ENCODE measurements around the gene TRABD2B. TPM values are rescaled to one million over a fixed set of nuclear protein-coding genes. Genes with fewer than 3 reads are reported as not detected.

The TRABD2B gene
- total and polyA plus RNA-seq, 2 of the 13 experiments (the other 11 are each of a cell fraction or from before 2014, with no cell fraction given), result 0.04 TPM; not detected in 1

DNA sequence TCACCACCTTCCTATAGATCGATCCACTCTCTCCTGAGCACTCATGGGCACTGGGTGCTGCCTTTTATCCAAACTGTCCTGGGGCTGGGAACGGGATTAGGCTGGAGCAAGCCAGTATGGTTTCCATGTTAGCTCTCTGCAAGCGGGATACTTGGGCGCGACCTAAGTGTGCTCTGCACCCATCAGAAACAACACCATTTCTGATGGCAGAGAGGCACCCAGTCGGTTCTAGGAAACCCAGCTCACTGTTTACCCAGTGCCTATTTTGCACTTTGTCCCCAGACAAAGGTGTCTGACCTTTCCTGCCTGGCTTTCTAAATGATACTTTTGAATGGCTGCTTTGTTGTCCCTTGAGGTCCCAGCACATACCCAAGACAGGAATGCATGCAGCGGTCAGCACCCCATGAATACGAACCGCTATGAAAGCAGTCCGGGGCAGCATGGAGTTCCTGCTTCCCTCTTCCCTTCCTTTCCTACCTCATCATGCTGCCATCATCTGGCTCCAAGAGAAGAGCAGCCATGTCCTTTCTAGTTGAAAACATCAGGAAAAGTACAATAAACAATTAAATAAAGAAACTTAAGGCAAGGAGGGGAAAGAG lies 83.9 kb downstream of the TRABD2B start (continued):
- no peak for TF ChIP-seq MTF2 (CRISPR knock-in tag; IDR thresholded peaks at IDR 0.05; ENCODE audit: borderline replicate concordance)
- no peak for TF ChIP-seq FOXO4 (CRISPR knock-in tag; conservative IDR thresholded peaks at IDR 0.05)
- TF ChIP-seq, protein P1, sequence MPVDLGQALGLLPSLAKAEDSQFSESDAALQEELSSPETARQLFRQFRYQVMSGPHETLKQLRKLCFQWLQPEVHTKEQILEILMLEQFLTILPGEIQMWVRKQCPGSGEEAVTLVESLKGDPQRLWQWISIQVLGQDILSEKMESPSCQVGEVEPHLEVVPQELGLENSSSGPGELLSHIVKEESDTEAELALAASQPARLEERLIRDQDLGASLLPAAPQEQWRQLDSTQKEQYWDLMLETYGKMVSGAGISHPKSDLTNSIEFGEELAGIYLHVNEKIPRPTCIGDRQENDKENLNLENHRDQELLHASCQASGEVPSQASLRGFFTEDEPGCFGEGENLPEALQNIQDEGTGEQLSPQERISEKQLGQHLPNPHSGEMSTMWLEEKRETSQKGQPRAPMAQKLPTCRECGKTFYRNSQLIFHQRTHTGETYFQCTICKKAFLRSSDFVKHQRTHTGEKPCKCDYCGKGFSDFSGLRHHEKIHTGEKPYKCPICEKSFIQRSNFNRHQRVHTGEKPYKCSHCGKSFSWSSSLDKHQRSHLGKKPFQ (CRISPR knock-in tag; IDR thresholded peaks at IDR 0.05; ENCODE audit: insufficient replicate concordance), result no peak
- TF ChIP-seq, protein P2, sequence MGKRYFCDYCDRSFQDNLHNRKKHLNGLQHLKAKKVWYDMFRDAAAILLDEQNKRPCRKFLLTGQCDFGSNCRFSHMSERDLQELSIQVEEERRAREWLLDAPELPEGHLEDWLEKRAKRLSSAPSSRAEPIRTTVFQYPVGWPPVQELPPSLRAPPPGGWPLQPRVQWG (CRISPR knock-in tag; IDR thresholded peaks at IDR 0.05; ENCODE audit: borderline replicate concordance, low read depth), result no peak
- no peak for TF ChIP-seq ZNF850 (CRISPR knock-in tag; conservative IDR thresholded peaks at IDR 0.05)
- TF ChIP-seq, protein P3, sequence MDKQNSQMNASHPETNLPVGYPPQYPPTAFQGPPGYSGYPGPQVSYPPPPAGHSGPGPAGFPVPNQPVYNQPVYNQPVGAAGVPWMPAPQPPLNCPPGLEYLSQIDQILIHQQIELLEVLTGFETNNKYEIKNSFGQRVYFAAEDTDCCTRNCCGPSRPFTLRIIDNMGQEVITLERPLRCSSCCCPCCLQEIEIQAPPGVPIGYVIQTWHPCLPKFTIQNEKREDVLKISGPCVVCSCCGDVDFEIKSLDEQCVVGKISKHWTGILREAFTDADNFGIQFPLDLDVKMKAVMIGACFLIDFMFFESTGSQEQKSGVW (CRISPR knock-in tag; IDR thresholded peaks at IDR 0.05; ENCODE audit: borderline replicate concordance), result no peak
- 0 out of 2 replicates have a peak, but pooled peaks have one; percentile 29 for TF ChIP-seq ARHGAP35 (CRISPR knock-in tag; IDR thresholded peaks at IDR 0.05; ENCODE audit: borderline replicate concordance)
- TF ChIP-seq, protein P4, sequence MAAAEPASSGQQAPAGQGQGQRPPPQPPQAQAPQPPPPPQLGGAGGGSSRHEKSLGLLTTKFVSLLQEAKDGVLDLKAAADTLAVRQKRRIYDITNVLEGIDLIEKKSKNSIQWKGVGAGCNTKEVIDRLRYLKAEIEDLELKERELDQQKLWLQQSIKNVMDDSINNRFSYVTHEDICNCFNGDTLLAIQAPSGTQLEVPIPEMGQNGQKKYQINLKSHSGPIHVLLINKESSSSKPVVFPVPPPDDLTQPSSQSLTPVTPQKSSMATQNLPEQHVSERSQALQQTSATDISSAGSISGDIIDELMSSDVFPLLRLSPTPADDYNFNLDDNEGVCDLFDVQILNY (CRISPR knock-in tag; conservative IDR thresholded peaks at IDR 0.05), result no peak
- TF ChIP-seq ATF7 (IDR thresholded peaks at IDR 0.05), result no peak
- TF ChIP-seq ATF7 (CRISPR knock-in tag; IDR thresholded peaks at IDR 0.05), result peak; percentile 32; the same call in 1 of the 2 replicates
- TF ChIP-seq PHF20 (CRISPR knock-in tag; IDR thresholded peaks at IDR 0.05), result peak; percentile 22; the same call in 1 of the 2 replicates
- TF ChIP-seq HMG20B (CRISPR knock-in tag; conservative IDR thresholded peaks at IDR 0.05), result peak; percentile 95
- TF ChIP-seq DRAP1 (CRISPR knock-in tag; IDR thresholded peaks at IDR 0.05), result peak; percentile 87
- TF ChIP-seq SMAD3 (CRISPR knock-in tag; IDR thresholded peaks at IDR 0.05), result peak; percentile 93
- TF ChIP-seq, protein P5, sequence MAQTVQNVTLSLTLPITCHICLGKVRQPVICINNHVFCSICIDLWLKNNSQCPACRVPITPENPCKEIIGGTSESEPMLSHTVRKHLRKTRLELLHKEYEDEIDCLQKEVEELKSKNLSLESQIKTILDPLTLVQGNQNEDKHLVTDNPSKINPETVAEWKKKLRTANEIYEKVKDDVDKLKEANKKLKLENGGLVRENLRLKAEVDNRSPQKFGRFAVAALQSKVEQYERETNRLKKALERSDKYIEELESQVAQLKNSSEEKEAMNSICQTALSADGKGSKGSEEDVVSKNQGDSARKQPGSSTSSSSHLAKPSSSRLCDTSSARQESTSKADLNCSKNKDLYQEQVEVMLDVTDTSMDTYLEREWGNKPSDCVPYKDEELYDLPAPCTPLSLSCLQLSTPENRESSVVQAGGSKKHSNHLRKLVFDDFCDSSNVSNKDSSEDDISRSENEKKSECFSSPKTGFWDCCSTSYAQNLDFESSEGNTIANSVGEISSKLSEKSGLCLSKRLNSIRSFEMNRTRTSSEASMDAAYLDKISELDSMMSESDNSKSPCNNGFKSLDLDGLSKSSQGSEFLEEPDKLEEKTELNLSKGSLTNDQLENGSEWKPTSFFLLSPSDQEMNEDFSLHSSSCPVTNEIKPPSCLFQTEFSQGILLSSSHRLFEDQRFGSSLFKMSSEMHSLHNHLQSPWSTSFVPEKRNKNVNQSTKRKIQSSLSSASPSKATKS (CRISPR knock-in tag; IDR thresholded peaks at IDR 0.05), result no peak
- TF ChIP-seq SIN3B (IDR thresholded peaks at IDR 0.05; ENCODE audit: low read length), result no peak
- peak; percentile 64 for TF ChIP-seq CEBPG (CRISPR knock-in tag; IDR thresholded peaks at IDR 0.05)
- TF ChIP-seq ZNF281 (CRISPR knock-in tag; IDR thresholded peaks at IDR 0.05; ENCODE audit: borderline replicate concordance), result peak; percentile 51; the same call in 1 of the 2 replicates
